HepG2 (cell line): Measurements from ENCODE around the gene TBC1D2B. TPM values are rescaled to one million over a fixed set of nuclear protein-coding genes. Genes with fewer than 3 reads are reported as not detected.

Experiments
- CBFB ChIP-seq: sonication (generic); formaldehyde crosslinking; IDR thresholded peaks from 2 replicates; pipeline ENCODE4 v1.4.0; 2020; ENCODE audit warnings: missing genetic modification reagents
- CBX1 ChIP-seq: IDR thresholded peaks from one replicate; pipeline ENCODE4 v1.6.1; 2016; ENCODE audit warnings: antibody characterized with exemption, low read depth
- CCDC6 ChIP-seq: sonication (generic); formaldehyde crosslinking; IDR thresholded peaks from 2 replicates; pipeline ENCODE4 v1.8.1; 2022; ENCODE audit warnings: mild to moderate bottlenecking, missing genetic modification reagents, moderate library complexity
- CEBPB ChIP-seq: IDR thresholded peaks from 2 replicates; pipeline ENCODE4 v1.6.1; 2011; ENCODE audit warnings: low read depth, low read length, improper control_type of control experiment, borderline replicate concordance
- DR1 ChIP-seq: sonication (generic); formaldehyde crosslinking; IDR thresholded peaks from 2 replicates; pipeline ENCODE4 v1.8.0; 2021; ENCODE audit warnings: mild to moderate bottlenecking, missing genetic modification reagents, inconsistent platforms
- KDM3A ChIP-seq: IDR thresholded peaks from 2 replicates; pipeline ENCODE4 v1.6.1; 2018; ENCODE audit warnings: low read depth, missing compliant biosample characterization
- MYNN ChIP-seq: sonication (generic); formaldehyde crosslinking; IDR thresholded peaks from 2 replicates; pipeline ENCODE4 v1.4.0; 2020; ENCODE audit warnings: mild to moderate bottlenecking, low read depth, missing genetic modification reagents
- PTBP1 ChIP-seq: fragments of 200-400 bp; formaldehyde crosslinking; IDR thresholded peaks from 2 replicates; pipeline ENCODE4 v1.6.1; 2018; ENCODE audit warnings: low read length, low read depth; ENCODE audit not compliant: poor library complexity, severe bottlenecking
- RNF2 ChIP-seq: fragments of 450-650 bp; conservative IDR thresholded peaks from 2 replicates; pipeline ENCODE4 v1.6.1; 2016; ENCODE audit warnings: low read depth
- SMAD9 ChIP-seq: sonication (generic); formaldehyde crosslinking; IDR thresholded peaks from 2 replicates; pipeline ENCODE4 v1.5.1; 2020; ENCODE audit warnings: mild to moderate bottlenecking, missing genetic modification reagents
- SP5 ChIP-seq: IDR thresholded peaks from 2 replicates; pipeline ENCODE4 v1.6.1; 2016; ENCODE audit warnings: low read depth, borderline replicate concordance
- ZBTB20 ChIP-seq: sonication (generic); formaldehyde crosslinking; IDR thresholded peaks from 2 replicates; pipeline ENCODE4 v1.8.1; 2023; ENCODE audit warnings: missing genetic modification reagents, low read depth, mild to moderate bottlenecking, borderline replicate concordance
- ZBTB38 ChIP-seq: sonication (generic); formaldehyde crosslinking; IDR thresholded peaks from 2 replicates; pipeline ENCODE4 v1.5.1; 2020; ENCODE audit warnings: mild to moderate bottlenecking, missing genetic modification reagents
- ZNF350 ChIP-seq: sonication (generic); formaldehyde crosslinking; IDR thresholded peaks from 2 replicates; pipeline ENCODE4 v1.4.0; 2020; ENCODE audit warnings: mild to moderate bottlenecking, low read depth, missing genetic modification reagents, borderline replicate concordance
- ZNF354B ChIP-seq: sonication (generic); formaldehyde crosslinking; IDR thresholded peaks from 2 replicates; pipeline ENCODE4 v1.8.0; 2022; ENCODE audit warnings: mild to moderate bottlenecking, missing genetic modification reagents
- ZNF547 ChIP-seq: sonication (generic); formaldehyde crosslinking; IDR thresholded peaks from 2 replicates; pipeline ENCODE4 v1.5.1; 2020; ENCODE audit warnings: mild to moderate bottlenecking, missing genetic modification reagents
- ZNF569 ChIP-seq: sonication (generic); formaldehyde crosslinking; IDR thresholded peaks from 2 replicates; pipeline ENCODE4 v1.5.0; 2020; ENCODE audit warnings: mild to moderate bottlenecking, missing genetic modification reagents, moderate library complexity, borderline replicate concordance
- ZNF724P ChIP-seq: sonication (generic); formaldehyde crosslinking; IDR thresholded peaks from 2 replicates; pipeline ENCODE4 v1.8.0; 2022; ENCODE audit warnings: missing genetic modification reagents, borderline replicate concordance
- ZNF766 ChIP-seq: sonication (generic); formaldehyde crosslinking; IDR thresholded peaks from 2 replicates; pipeline ENCODE4 v1.5.0; 2020; ENCODE audit warnings: missing genetic modification reagents, borderline replicate concordance
- ZNF816 ChIP-seq: sonication (generic); formaldehyde crosslinking; IDR thresholded peaks from 2 replicates; pipeline ENCODE4 v1.8.0; 2022; ENCODE audit warnings: missing genetic modification reagents, mild to moderate bottlenecking, borderline replicate concordance
- ZNF839 ChIP-seq: sonication (generic); formaldehyde crosslinking; IDR thresholded peaks from 2 replicates; pipeline ENCODE4 v1.4.0; 2020; ENCODE audit warnings: missing genetic modification reagents, mild to moderate bottlenecking, borderline replicate concordance
- polyA plus RNA-seq, 8 experiments: library from polyadenylated mRNA; depleted of rRNA in 3 of 8; stranded (reverse) in 7 of 8; unstranded in 1 of 8; fragments of >200 nt; fragmentation: Illumina TruSeq in 4 of 8; extraction: Trizol in 4 of 8; gene quantifications; 2 replicates each; pipeline versions ENCODE4 v1.2.1 to v1.2.3, GENCODE V29; 2011 to 2016; ENCODE audit warnings: low read depth in 4 of 8, missing spikeins in 1 of 8, mixed read lengths in 1 of 8; ENCODE audit not compliant: insufficient read depth in 1 of 8
- total RNA-seq, 5 experiments: library from RNA; depleted of rRNA; stranded (reverse); fragments of >200 nt; fragmentation: Illumina TruSeq; extraction: Trizol; gene quantifications; 2 replicates each; pipeline ENCODE4 v1.2.3, GENCODE V29; 2016; ENCODE audit warnings: low read depth in 1 of 5
- TF ChIP-seq, protein P1 (sequence below): sonication (generic); formaldehyde crosslinking; IDR thresholded peaks from 2 replicates; pipeline ENCODE4 v1.4.0; 2020; ENCODE audit warnings: missing genetic modification reagents
- TF ChIP-seq, protein P2 (sequence below): IDR thresholded peaks from 2 replicates; pipeline ENCODE4 v1.6.1; 2016; ENCODE audit warnings: low read depth, control low read depth
- TF ChIP-seq, protein P3 (sequence below): sonication (generic); formaldehyde crosslinking; IDR thresholded peaks from 2 replicates; pipeline ENCODE4 v1.4.0; 2020; ENCODE audit warnings: mild to moderate bottlenecking, missing genetic modification reagents, borderline replicate concordance
- TF ChIP-seq, protein P4 (sequence below): IDR thresholded peaks from 2 replicates; pipeline ENCODE4 v1.6.1; 2016; ENCODE audit warnings: missing genetic modification reagents, missing compliant biosample characterization

The TBC1D2B gene
- total and polyA plus RNA-seq, 2 of the 13 experiments (the other 11 are each of a cell fraction or from before 2014, with no cell fraction given): 10.1 to 14.4 TPM

DNA sequence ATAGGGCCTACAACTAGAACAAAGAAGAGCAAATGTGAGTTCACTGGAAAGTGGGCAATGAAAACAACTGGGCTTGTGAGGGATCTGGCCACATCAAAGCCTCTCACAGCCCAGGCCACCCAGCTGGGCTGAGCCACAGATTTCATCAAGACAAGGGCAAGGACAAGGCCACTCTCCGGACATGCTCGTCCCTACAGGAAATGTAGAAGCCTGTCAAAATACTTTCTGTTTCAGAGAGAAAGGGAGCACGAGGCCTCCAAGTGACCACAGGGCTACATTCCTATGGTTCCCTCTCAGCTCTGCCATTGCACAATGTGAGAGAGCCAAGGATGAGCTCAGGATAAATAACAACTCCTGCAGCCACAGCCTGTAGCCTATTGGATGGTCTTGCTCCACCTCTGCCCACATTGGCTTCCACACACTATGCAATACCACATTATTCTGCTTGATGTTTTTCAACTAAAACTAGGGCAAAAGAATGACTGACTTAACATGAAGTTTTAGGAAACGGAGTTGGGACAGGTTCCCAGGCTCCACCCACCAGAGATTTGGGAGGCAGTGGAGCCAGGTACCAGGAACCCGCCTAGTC is 12.1 kb downstream of the TBC1D2B start (continued):
- TF ChIP-seq, protein P1, sequence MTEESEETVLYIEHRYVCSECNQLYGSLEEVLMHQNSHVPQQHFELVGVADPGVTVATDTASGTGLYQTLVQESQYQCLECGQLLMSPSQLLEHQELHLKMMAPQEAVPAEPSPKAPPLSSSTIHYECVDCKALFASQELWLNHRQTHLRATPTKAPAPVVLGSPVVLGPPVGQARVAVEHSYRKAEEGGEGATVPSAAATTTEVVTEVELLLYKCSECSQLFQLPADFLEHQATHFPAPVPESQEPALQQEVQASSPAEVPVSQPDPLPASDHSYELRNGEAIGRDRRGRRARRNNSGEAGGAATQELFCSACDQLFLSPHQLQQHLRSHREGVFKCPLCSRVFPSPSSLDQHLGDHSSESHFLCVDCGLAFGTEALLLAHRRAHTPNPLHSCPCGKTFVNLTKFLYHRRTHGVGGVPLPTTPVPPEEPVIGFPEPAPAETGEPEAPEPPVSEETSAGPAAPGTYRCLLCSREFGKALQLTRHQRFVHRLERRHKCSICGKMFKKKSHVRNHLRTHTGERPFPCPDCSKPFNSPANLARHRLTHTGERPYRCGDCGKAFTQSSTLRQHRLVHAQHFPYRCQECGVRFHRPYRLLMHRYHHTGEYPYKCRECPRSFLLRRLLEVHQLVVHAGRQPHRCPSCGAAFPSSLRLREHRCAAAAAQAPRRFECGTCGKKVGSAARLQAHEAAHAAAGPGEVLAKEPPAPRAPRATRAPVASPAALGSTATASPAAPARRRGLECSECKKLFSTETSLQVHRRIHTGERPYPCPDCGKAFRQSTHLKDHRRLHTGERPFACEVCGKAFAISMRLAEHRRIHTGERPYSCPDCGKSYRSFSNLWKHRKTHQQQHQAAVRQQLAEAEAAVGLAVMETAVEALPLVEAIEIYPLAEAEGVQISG (CRISPR knock-in tag): peak; percentile 84; the same call in 1 of the 2 replicates
- TF ChIP-seq ZNF354B (CRISPR knock-in tag): no peak; the same call in 1 of the 2 replicates
- TF ChIP-seq, protein P2, sequence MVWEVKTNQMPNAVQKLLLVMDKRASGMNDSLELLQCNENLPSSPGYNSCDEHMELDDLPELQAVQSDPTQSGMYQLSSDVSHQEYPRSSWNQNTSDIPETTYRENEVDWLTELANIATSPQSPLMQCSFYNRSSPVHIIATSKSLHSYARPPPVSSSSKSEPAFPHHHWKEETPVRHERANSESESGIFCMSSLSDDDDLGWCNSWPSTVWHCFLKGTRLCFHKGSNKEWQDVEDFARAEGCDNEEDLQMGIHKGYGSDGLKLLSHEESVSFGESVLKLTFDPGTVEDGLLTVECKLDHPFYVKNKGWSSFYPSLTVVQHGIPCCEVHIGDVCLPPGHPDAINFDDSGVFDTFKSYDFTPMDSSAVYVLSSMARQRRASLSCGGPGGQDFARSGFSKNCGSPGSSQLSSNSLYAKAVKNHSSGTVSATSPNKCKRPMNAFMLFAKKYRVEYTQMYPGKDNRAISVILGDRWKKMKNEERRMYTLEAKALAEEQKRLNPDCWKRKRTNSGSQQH (CRISPR knock-in tag): peak; percentile 87; the same call in 1 of the 2 replicates
- TF ChIP-seq ZNF350 (CRISPR knock-in tag): peak; percentile 98
- TF ChIP-seq ZNF547: peak; percentile 72; the same call in 1 of the 2 replicates
- peak; percentile 73; the same call in 1 of the 2 replicates for TF ChIP-seq ZNF766 (CRISPR knock-in tag)
- no peak for TF ChIP-seq ZNF569 (CRISPR knock-in tag)
- no peak for TF ChIP-seq CBX1
- TF ChIP-seq CBFB: peak; percentile 99
- TF ChIP-seq PTBP1: no peak
- peak; percentile 93 for TF ChIP-seq CCDC6 (CRISPR knock-in tag)
- TF ChIP-seq ZNF724P (CRISPR knock-in tag): no peak
- peak; percentile 61; the same call in 1 of the 2 replicates for TF ChIP-seq RNF2
- TF ChIP-seq ZNF839 (CRISPR knock-in tag): no peak
- TF ChIP-seq, protein P3, sequence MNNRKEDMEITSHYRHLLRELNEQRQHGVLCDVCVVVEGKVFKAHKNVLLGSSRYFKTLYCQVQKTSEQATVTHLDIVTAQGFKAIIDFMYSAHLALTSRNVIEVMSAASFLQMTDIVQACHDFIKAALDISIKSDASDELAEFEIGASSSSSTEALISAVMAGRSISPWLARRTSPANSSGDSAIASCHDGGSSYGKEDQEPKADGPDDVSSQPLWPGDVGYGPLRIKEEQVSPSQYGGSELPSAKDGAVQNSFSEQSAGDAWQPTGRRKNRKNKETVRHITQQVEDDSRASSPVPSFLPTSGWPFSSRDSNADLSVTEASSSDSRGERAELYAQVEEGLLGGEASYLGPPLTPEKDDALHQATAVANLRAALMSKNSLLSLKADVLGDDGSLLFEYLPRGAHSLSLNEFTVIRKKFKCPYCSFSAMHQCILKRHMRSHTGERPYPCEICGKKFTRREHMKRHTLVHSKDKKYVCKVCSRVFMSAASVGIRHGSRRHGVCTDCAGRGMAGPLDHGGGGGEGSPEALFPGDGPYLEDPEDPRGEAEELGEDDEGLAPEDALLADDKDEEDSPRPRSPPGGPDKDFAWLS: no peak
- TF ChIP-seq DR1 (CRISPR knock-in tag): no peak
- TF ChIP-seq ZBTB20 (CRISPR knock-in tag): peak; percentile 83; the same call in 1 of the 2 replicates
- TF ChIP-seq KDM3A (CRISPR knock-in tag): peak; percentile 87; the same call in 1 of the 2 replicates
- TF ChIP-seq SMAD9: no peak
- TF ChIP-seq ZNF816 (CRISPR knock-in tag): no peak; the same call in 1 of the 2 replicates
- TF ChIP-seq, protein P4, sequence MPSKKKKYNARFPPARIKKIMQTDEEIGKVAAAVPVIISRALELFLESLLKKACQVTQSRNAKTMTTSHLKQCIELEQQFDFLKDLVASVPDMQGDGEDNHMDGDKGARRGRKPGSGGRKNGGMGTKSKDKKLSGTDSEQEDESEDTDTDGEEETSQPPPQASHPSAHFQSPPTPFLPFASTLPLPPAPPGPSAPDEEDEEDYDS (CRISPR knock-in tag): peak; percentile 83
- TF ChIP-seq MYNN: no peak
- TF ChIP-seq SP5 (CRISPR knock-in tag): peak; percentile 76
- TF ChIP-seq ZBTB38 (CRISPR knock-in tag): peak; percentile 65; the same call in 1 of the 2 replicates
- peak; percentile 100 for TF ChIP-seq CEBPB
